CD4-positive, alpha-beta T cell treated with Interferon alpha-2 for 1 hour (primary cell): ENCODE results near the gene ACVR1C.
"Not testable (repeated sequence)": the region's sequence is repeated elsewhere in the genome, so short reads cannot be mapped to it uniquely, and the experiment has no call there.

ENCODE experiments used
- DNase-seq, 2 donors: peaks; one replicate each; pipeline ENCODE4 v3.0.0-alpha.2; 2020 to 2022

Gene ACVR1C

GRCh38 chr2:157572725-157573124 lies 55.9 kb downstream of the ACVR1C start:
- peak in 1 of 2 donors; percentile 24 for DNase-seq

- DNase-seq: not testable (repeated sequence)
These were observed 62.0 kb downstream of the ACVR1C start for GRCh38 chr2:157566623-157567022.

- DNase-seq: not testable (repeated sequence)
These were observed 62.6 kb downstream of the ACVR1C start for GRCh38 chr2:157566113-157566512.

- no peak for DNase-seq
These were observed 63.1 kb downstream of the ACVR1C start for GRCh38 chr2:157565550-157565949.

GRCh38 chr2:157559890-157560289 lies 68.8 kb downstream of the ACVR1C start:
- no peak for DNase-seq

GRCh38 chr2:157559461-157559860 lies 69.2 kb downstream of the ACVR1C start:
- DNase-seq: no peak

GRCh38 chr2:157559061-157559460 lies 69.6 kb downstream of the ACVR1C start:
- no peak for DNase-seq

GRCh38 chr2:157557770-157558169 lies 70.9 kb downstream of the ACVR1C start:
- DNase-seq: no peak

GRCh38 chr2:157540102-157540501 lies 88.6 kb downstream of the ACVR1C start:
- DNase-seq: no peak

- DNase-seq: no peak
These were observed 90.6 kb downstream of the ACVR1C start for GRCh38 chr2:157538064-157538463.

GRCh38 chr2:157536815-157537214 lies 91.8 kb downstream of the ACVR1C start:
- DNase-seq: no peak

- no peak for DNase-seq
These were observed 99.5 kb downstream of the ACVR1C start for GRCh38 chr2:157528963-157529751.

GRCh38 chr2:157526070-157526469 lies 102.6 kb downstream of the ACVR1C start:
- DNase-seq: no peak

GRCh38 chr2:157523270-157524247 lies 105.1 kb downstream of the ACVR1C start:
- no peak for DNase-seq

- not testable (repeated sequence) for DNase-seq
These were observed 113.7 kb downstream of the ACVR1C start for GRCh38 chr2:157514966-157515365.

- DNase-seq: no peak
These were observed 118.9 kb downstream of the ACVR1C start for GRCh38 chr2:157509744-157510143.

GRCh38 chr2:157508676-157509075 lies 120.0 kb downstream of the ACVR1C start:
- no peak for DNase-seq

GRCh38 chr2:157506586-157506985 lies 122.1 kb downstream of the ACVR1C start:
- DNase-seq: no peak

- DNase-seq: no peak
These were observed 124.0 kb downstream of the ACVR1C start for GRCh38 chr2:157504623-157505022.

- no peak for DNase-seq
These were observed 127.6 kb downstream of the ACVR1C start for GRCh38 chr2:157501026-157501425.

GRCh38 chr2:157500334-157500733 lies 128.3 kb downstream of the ACVR1C start:
- DNase-seq: no peak

- no peak for DNase-seq
These were observed 130.2 kb downstream of the ACVR1C start for GRCh38 chr2:157498483-157498882.

- peak; percentile 22 to 56 for DNase-seq
These were observed 130.9 kb downstream of the ACVR1C start for GRCh38 chr2:157497638-157498314.
